Cardiac muscle cell (in vitro differentiated cells and primary cell): ENCODE measurements around the gene C6orf89. TPM values are rescaled to one million over a fixed set of nuclear protein-coding genes. Genes with fewer than 3 reads are reported as not detected.

Experiments used
- DNase-seq, 2 donors: peaks; one replicate each; pipeline versions ENCODE4 v3.0.0 to v3.0.0-alpha.2; 2010 to 2017; ENCODE audit warnings: low read depth in 1 of 2, low spot score in 1 of 2
- H3K27ac ChIP-seq: fragments of 200-600 bp; sonication (generic); 2 replicates; pipeline ENCODE4 v1.5.1; 2016
- H3K27me3 ChIP-seq: fragments of 200-600 bp; sonication (generic); 2 replicates; pipeline ENCODE4 v1.6.0; 2016; ENCODE audit warnings: control low read depth
- H3K36me3 ChIP-seq: fragments of 200-600 bp; sonication (generic); 2 replicates; pipeline ENCODE4 v1.5.1; 2016; ENCODE audit warnings: control low read depth
- H3K4me1 ChIP-seq: fragments of 200-600 bp; sonication (generic); 2 replicates; pipeline ENCODE4 v1.8.1; 2017; ENCODE audit warnings: low read depth, mild to moderate bottlenecking, mixed run types
- H3K4me3 ChIP-seq: fragments of 200-600 bp; sonication (generic); 2 replicates; pipeline ENCODE4 v1.5.1; 2016; ENCODE audit warnings: mild to moderate bottlenecking
- H3K9me3 ChIP-seq: fragments of 200-600 bp; sonication (generic); 2 replicates; pipeline ENCODE4 v1.5.1; 2017; ENCODE audit warnings: low read depth, mild to moderate bottlenecking, control low read depth
- CTCF ChIP-seq: IDR thresholded peaks from 2 replicates; pipeline ENCODE4 v1.5.1; 2012; ENCODE audit warnings: low read depth, mild to moderate bottlenecking, low read length
- polyA plus RNA-seq: library from polyadenylated mRNA; unstranded; fragments of >200 nt; fragmentation: Nextera tagmentation; extraction: Ambion mirVana; gene quantifications from 2 replicates; pipeline ENCODE4 v1.2.1, GENCODE V29; 2016
- total RNA-seq: library from RNA; depleted of rRNA; stranded (reverse); fragments of >200 nt; gene quantifications from 2 replicates; pipeline ENCODE4 v1.2.3, GENCODE V29; 2016

The C6orf89 gene
- total and polyA plus RNA-seq, 2 experiments from 2014 or later, result 27.6 to 28.6 TPM

- Histone ChIP-seq H3K27me3 (no peaks in the 10 kb centered on the region), H3K4me1 (peaks cover 19% of the 10 kb centered on the region)
- DNase-seq, result no peak
These were observed 30.0 kb upstream of the C6orf89 start for GRCh38 chr6:36855750-36856149.

DNA sequence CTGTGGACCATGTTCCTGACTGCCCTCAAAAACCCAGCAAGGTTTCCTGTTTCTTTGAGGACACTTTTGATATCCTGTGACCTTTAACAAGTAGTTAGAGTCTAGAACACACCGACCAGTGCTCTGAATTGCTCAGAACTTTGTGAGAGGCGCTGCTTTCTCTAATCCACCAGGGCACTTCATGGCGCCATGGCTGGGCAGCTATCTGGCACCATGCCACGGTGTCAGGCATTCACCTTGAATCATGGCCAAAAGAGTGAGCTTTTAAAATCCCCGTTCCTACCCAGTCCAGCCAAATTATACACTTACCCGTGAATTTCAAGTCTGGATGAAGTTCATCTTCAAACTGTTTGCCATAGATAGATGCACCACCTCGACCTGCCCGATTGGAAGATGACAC lies 29.5 kb upstream of the C6orf89 start:
- Histone ChIP-seq H3K9me3 (no peaks in the 10 kb centered on the region), H3K4me3 (no peak overlapping the region), H3K4me1 (peaks cover 15% of the 10 kb centered on the region), H3K27ac (no peak overlapping the region), H3K36me3 (peaks cover 17% of the 10 kb centered on the region), H3K27me3 (no peaks in the 10 kb centered on the region)
- no peak for TF ChIP-seq CTCF
- DNase-seq, result no peak

More at GRCh38 chr6:36855750-36856149, 30.0 kb upstream of the C6orf89 start:
- H3K4me3 ChIP-seq, result no peak overlapping the region
- TF ChIP-seq CTCF, result no peak
- no peaks in the 10 kb centered on the region for H3K9me3 ChIP-seq
- no peak overlapping the region for H3K27ac ChIP-seq
- peaks cover 14% of the 10 kb centered on the region for H3K36me3 ChIP-seq

DNA sequence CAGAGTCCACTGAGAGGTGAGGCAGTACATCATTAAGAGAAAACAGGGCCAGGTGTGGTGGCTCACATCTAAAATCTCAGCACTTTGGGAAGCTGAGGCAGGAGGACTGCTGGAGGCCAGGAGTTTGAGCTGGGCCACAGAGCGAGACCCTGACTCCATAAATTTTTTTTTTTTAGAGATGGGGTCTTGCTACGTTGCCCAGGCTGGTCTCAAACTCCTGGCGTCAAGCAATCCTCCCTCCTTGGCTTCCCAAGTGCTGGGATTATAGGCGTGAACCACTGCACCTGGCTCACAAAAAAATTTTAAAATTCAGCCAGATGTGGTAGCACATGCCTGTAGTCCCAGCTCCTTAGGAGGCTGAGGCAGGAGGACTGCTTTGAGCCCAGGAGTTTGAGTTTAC lies 28.4 kb upstream of the C6orf89 start:
- no peak for DNase-seq
- peaks cover 9% of the 10 kb centered on the region for H3K4me1 ChIP-seq
- H3K36me3 ChIP-seq, result peaks cover 17% of the 10 kb centered on the region
- H3K27me3 ChIP-seq, result no peaks in the 10 kb centered on the region
- H3K27ac ChIP-seq, result no peak overlapping the region
- no peaks in the 10 kb centered on the region for H3K9me3 ChIP-seq
- H3K4me3 ChIP-seq, result no peak overlapping the region
- no peak for TF ChIP-seq CTCF

GRCh38 chr6:36858407-36858981 lies 27.3 kb upstream of the C6orf89 start:
- peak in 1 of 2 donors; percentile 90 for DNase-seq
- H3K27ac ChIP-seq, result peak overlapping the region; percentile 43
- TF ChIP-seq CTCF, result no peak
- H3K9me3 ChIP-seq, result no peaks in the 10 kb centered on the region
- no peaks in the 10 kb centered on the region for H3K27me3 ChIP-seq
- peaks cover 17% of the 10 kb centered on the region for H3K36me3 ChIP-seq
- peaks cover 13% of the 10 kb centered on the region for H3K4me1 ChIP-seq
- H3K4me3 ChIP-seq, result no peak overlapping the region

DNA sequence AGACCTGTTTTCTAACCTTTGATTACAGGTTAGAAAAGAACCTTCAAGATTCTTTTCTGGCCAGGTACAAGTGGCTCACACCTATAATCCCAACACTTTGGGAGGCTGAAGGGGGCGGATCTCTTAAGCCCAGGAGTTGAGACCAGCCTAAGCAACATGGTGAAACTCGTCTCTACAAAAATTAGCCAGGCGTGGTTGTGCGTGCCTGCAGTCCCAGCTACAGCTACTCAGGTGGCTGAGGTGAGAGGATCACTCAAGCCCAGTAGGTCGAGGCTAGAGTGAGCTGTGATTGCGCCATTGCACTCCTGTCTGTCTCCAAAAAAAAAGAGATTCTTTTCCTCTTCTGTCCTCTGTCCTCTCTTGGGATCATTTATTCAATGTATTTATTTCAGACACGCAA lies 25.6 kb upstream of the C6orf89 start:
- no peaks in the 10 kb centered on the region for H3K27me3 ChIP-seq
- no peak for DNase-seq
- no peak overlapping the region for H3K27ac ChIP-seq
- no peak for TF ChIP-seq CTCF
- no peaks in the 10 kb centered on the region for H3K9me3 ChIP-seq
- H3K4me1 ChIP-seq, result peaks cover 29% of the 10 kb centered on the region
- H3K36me3 ChIP-seq, result peaks cover 7% of the 10 kb centered on the region
- H3K4me3 ChIP-seq, result no peak overlapping the region
